Body of pancreas (tissue), 4 donors: ENCODE results near the gene WDR7. TPM values are rescaled to one million over a fixed set of nuclear protein-coding genes. Genes with fewer than 3 reads are reported as not detected.

Experiments used
- ATAC-seq: fragments of 150-250 bp; one replicate; pipeline ENCODE4 v1.9.1; 2016
- DNase-seq, 4 donors: peaks; one replicate each; pipeline ENCODE4 v3.0.0-alpha.2; 2019
- H3K27ac ChIP-seq, 4 donors: fragments of 200-600 bp; sonication (generic); 1 replicate in 3 of 4; 2 replicates in 1 of 4; pipeline versions ENCODE4 v1.5.1 to v1.6.1; 2016 to 2019; ENCODE audit warnings: mild to moderate bottlenecking in 1 of 4, mixed read lengths in 1 of 4, moderate library complexity in 1 of 4
- H3K27me3 ChIP-seq, 2 donors: fragments of 200-600 bp; sonication (generic); one replicate each; pipeline ENCODE4 v1.6.0; 2016; ENCODE audit warnings: mild to moderate bottlenecking in 1 of 2
- H3K36me3 ChIP-seq, 2 donors: fragments of 200-600 bp; sonication (generic); replicated peaks in 1 of 2; 2 replicates each; pipeline ENCODE4 v1.5.1; 2016; ENCODE audit warnings: low read depth in 2 of 2; ENCODE audit not compliant: insufficient read depth in 1 of 2
- H3K4me1 ChIP-seq: fragments of 200-600 bp; sonication (generic); one replicate; pipeline ENCODE4 v1.6.0; 2016
- H3K4me3 ChIP-seq, 2 donors: fragments of 200-600 bp; sonication (generic); 1 replicate in 1 of 2; 2 replicates in 1 of 2; pipeline ENCODE4 v1.5.1; 2016 to 2019
- H3K9me3 ChIP-seq, 3 donors: fragments of 200-600 bp; sonication (generic); 1 replicate in 2 of 3; 2 replicates in 1 of 3; pipeline ENCODE4 v1.5.1; 2016
- CTCF ChIP-seq, 7 experiments: fragments of 450-650 bp in 4 of 7; fragments of 200-600 bp in 3 of 7; sonication (generic) in 3 of 7; IDR thresholded peaks; one replicate each; pipeline ENCODE4 v1.5.1; 2016 to 2019; ENCODE audit warnings: antibody characterized with exemption in 7 of 7
- POLR2A ChIP-seq, 3 donors: fragments of 450-650 bp; IDR thresholded peaks; one replicate each; pipeline ENCODE4 v1.6.1; 2016; ENCODE audit warnings: antibody characterized with exemption in 3 of 3, mild to moderate bottlenecking in 2 of 3
- WGBS, 2 donors: methylation state at CpG; one replicate each; pipeline ENCODE4 v1.1.5; 2017; 5-methylcytosine and 5-hydroxymethylcytosine counted together
- intact Hi-C: fragments of 100-400 bp; cut with DNase I; formaldehyde crosslinking; loops from one replicate; pipeline ENCODE4 v1.15.1; 2023
- total RNA-seq, 2 donors: library from RNA; depleted of rRNA; stranded (reverse); fragments of >200 nt; gene quantifications; one replicate each; pipeline ENCODE4 v1.1.0, GENCODE V29; 2016

The WDR7 gene
- total RNA-seq, 2 donors from 2014 or later, result 16.3 to 21.4 TPM

DNA sequence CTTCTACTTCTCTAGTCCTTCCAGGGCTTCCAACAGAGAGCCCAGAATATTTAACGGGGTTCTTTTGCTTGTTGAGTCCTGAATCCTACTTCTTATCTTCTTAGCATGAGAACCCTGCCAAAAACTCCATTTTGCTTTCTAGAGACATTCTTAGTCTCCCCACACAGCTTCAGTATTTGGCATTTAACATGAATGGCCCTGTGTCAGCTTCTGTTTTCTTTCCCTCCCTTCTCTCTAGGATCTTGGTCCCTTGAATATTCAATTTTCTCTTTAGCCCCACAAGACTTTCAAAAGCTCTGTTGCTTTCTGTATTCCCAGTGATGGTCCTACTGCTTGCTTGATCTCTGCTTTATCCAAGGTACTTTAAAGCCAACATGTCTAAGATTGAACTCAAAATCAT lies 89.5 kb downstream of the WDR7 start:
- WGBS, 2 donors, result 52 to 54% methylated on average over 1 of the region's 1 CpG
- no peaks in the 10 kb centered on the region for H3K9me3 ChIP-seq
- H3K27ac ChIP-seq, result no peak overlapping the region
- H3K36me3 ChIP-seq, result no peaks in the 10 kb centered on the region
- no peaks in the 10 kb centered on the region for H3K27me3 ChIP-seq
- TF ChIP-seq CTCF (IDR thresholded peaks at IDR 0.05), result no peak
- no peak for TF ChIP-seq POLR2A (IDR thresholded peaks at IDR 0.05)
- H3K4me3 ChIP-seq, result no peak overlapping the region
- peaks cover 8% of the 10 kb centered on the region for H3K4me1 ChIP-seq
- intact Hi-C loops, result no loop called here
- ATAC-seq (no peak), DNase-seq (no peak)

DNA sequence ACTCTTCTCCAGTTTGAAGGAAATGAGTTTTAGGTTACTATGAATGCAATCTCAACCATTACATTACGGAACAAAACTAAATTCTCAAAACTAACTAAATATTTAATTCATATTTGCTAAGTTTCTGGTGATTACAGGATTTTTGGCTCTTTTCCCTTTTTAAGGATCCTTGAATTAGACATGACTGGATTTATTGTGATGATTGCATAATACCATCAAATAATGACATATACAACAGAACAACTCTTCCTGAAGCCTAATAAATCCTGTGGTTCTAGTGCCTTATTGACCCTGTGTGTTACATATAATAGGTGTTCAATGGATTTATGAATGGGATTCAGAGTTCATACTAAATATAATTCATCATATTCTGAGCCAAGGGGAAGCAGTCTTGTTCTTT lies 90.5 kb downstream of the WDR7 start:
- Histone ChIP-seq H3K4me1 (peaks cover 8% of the 10 kb centered on the region), H3K9me3 (no peaks in the 10 kb centered on the region), H3K27ac (no peak overlapping the region), H3K4me3 (no peak overlapping the region), H3K27me3 (no peaks in the 10 kb centered on the region), H3K36me3 (no peaks in the 10 kb centered on the region)
- ATAC-seq (no peak), DNase-seq (no peak)
- WGBS, 2 donors, result 70 to 79% methylated on average over 1 of the region's 1 CpG
- intact Hi-C loops, result no loop called here
- no peak for TF ChIP-seq CTCF (IDR thresholded peaks at IDR 0.05)
- TF ChIP-seq POLR2A (IDR thresholded peaks at IDR 0.05), result no peak

DNA sequence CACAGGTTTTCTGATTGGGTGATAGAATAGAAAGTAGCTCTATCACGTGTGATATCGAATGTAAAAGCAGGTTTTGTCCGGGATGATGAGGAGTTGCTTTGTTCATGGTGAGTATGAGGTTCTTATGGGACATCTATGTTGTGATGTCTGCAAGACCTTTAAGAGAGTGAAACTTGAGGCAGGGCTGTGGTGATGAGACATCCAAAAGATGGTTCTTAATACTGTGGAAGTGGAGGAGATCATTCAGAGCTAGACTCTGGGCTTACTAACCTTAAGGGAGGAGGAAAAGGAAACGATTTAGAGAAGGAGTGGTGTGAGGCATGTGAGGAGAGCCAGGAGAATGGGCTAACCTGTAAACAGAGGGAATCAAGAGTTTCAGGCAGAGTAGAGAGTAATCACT lies 92.0 kb downstream of the WDR7 start:
- intact Hi-C loops, result no loop called here
- ATAC-seq (no peak), DNase-seq (no peak)
- H3K36me3 ChIP-seq, result no peaks in the 10 kb centered on the region
- no peak overlapping the region for H3K27ac ChIP-seq
- 86 to 87% methylated on average over 4 of the region's 4 CpGs for WGBS, 2 donors
- no peaks in the 10 kb centered on the region for H3K9me3 ChIP-seq
- H3K27me3 ChIP-seq, result no peaks in the 10 kb centered on the region
- no peak for TF ChIP-seq POLR2A (IDR thresholded peaks at IDR 0.05)
- TF ChIP-seq CTCF (IDR thresholded peaks at IDR 0.05), result no peak
- H3K4me3 ChIP-seq, result no peak overlapping the region
- H3K4me1 ChIP-seq, result peaks cover 8% of the 10 kb centered on the region

- Histone ChIP-seq H3K27ac (no peak overlapping the region), H3K4me3 (no peak overlapping the region), H3K4me1 (no peaks in the 10 kb centered on the region), H3K36me3 (no peaks in the 10 kb centered on the region), H3K27me3 (no peaks in the 10 kb centered on the region), H3K9me3 (no peaks in the 10 kb centered on the region)
- DNase-seq (no peak), ATAC-seq (no peak)
- intact Hi-C loops, result no loop called here
- TF ChIP-seq CTCF (IDR thresholded peaks at IDR 0.05) (no peak), POLR2A (IDR thresholded peaks at IDR 0.05) (no peak)
- WGBS, 2 donors, result 91 to 94% methylated on average over 1 of the region's 1 CpG
These were observed 96.0 kb downstream of the WDR7 start for GRCh38 chr18:56747032-56747658.

DNA sequence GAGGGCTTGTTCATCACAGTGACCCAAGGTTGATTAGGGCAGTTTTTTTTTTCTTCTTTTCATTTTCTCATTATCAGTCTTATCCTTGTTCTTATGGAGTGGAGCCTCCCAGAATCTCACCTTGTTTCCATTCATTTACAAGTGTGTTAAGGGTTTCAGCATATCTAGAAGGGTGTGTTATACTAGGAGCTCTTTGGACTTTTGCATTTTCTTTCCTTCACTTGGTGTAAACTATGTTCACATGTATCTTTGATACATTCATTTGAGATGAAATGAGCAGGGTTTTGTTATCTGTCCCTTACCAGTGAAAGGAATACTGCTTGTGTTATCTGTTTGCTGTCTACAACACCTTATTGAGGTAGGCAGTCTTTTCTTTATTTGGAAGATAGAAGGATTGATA lies 96.7 kb downstream of the WDR7 start:
- Histone ChIP-seq H3K4me1 (no peaks in the 10 kb centered on the region), H3K9me3 (no peaks in the 10 kb centered on the region), H3K27me3 (no peaks in the 10 kb centered on the region), H3K36me3 (no peaks in the 10 kb centered on the region), H3K27ac (no peak overlapping the region), H3K4me3 (no peak overlapping the region)
- ATAC-seq (no peak), DNase-seq (no peak)
- TF ChIP-seq POLR2A (IDR thresholded peaks at IDR 0.05) (no peak), CTCF (IDR thresholded peaks at IDR 0.05) (no peak)
- intact Hi-C loops, result no loop called here
